Measurements from ENCODE around the gene NOS1AP.

Gene NOS1AP

GRCh38 chr1:162223488-162223887, 154.0 kb downstream of the NOS1AP start:
- no peaks in the 10 kb centered on the region for H3K9me3 Mint-ChIP-seq (ENCODE audit: low read depth)
- H3K4me3 Mint-ChIP-seq = no peak overlapping the region

GRCh38 chr1:162224267-162224666, 154.8 kb downstream of the NOS1AP start:
- H3K27ac Mint-ChIP-seq = no peak overlapping the region
- H3K9me3 Mint-ChIP-seq (ENCODE audit: low read depth) = no peaks in the 10 kb centered on the region
- H3K27me3 Mint-ChIP-seq = peaks cover 8% of the 10 kb centered on the region
- H3K4me3 Mint-ChIP-seq = no peak overlapping the region
- no peaks in the 10 kb centered on the region for H3K4me1 Mint-ChIP-seq (ENCODE audit: low read depth)
- H3K36me3 Mint-ChIP-seq = no peaks in the 10 kb centered on the region

More at GRCh38 chr1:162223488-162223887, 154.0 kb downstream of the NOS1AP start:
- Mint-ChIP-seq H3K27me3 (peaks cover 8% of the 10 kb centered on the region), H3K36me3 (no peaks in the 10 kb centered on the region), H3K27ac (no peak overlapping the region), H3K4me1 (ENCODE audit: low read depth) (no peaks in the 10 kb centered on the region)

GRCh38 chr1:162228586-162228985, 159.1 kb downstream of the NOS1AP start:
- H3K4me1 Mint-ChIP-seq (ENCODE audit: low read depth) = no peaks in the 10 kb centered on the region
- H3K4me3 Mint-ChIP-seq = no peak overlapping the region
- H3K27me3 Mint-ChIP-seq = peaks cover 3% of the 10 kb centered on the region
- no peak overlapping the region for H3K27ac Mint-ChIP-seq
- H3K36me3 Mint-ChIP-seq = no peaks in the 10 kb centered on the region
- no peaks in the 10 kb centered on the region for H3K9me3 Mint-ChIP-seq (ENCODE audit: low read depth)

GRCh38 chr1:162229549-162229948, 160.1 kb downstream of the NOS1AP start:
- no peak overlapping the region for H3K4me3 Mint-ChIP-seq
- H3K36me3 Mint-ChIP-seq = no peaks in the 10 kb centered on the region
- no peaks in the 10 kb centered on the region for H3K4me1 Mint-ChIP-seq (ENCODE audit: low read depth)
- H3K27ac Mint-ChIP-seq = no peak overlapping the region
- H3K27me3 Mint-ChIP-seq = peaks cover 4% of the 10 kb centered on the region
- no peaks in the 10 kb centered on the region for H3K9me3 Mint-ChIP-seq (ENCODE audit: low read depth)

- H3K36me3 Mint-ChIP-seq = no peaks in the 10 kb centered on the region
- no peak overlapping the region for H3K4me3 Mint-ChIP-seq
- H3K9me3 Mint-ChIP-seq (ENCODE audit: low read depth) = no peaks in the 10 kb centered on the region
- peaks cover 4% of the 10 kb centered on the region for H3K27me3 Mint-ChIP-seq
- H3K27ac Mint-ChIP-seq = no peak overlapping the region
- no peaks in the 10 kb centered on the region for H3K4me1 Mint-ChIP-seq (ENCODE audit: low read depth)
Measured at GRCh38 chr1:162230096-162230495, 160.6 kb downstream of the NOS1AP start.

- Mint-ChIP-seq H3K36me3 (no peaks in the 10 kb centered on the region), H3K4me1 (ENCODE audit: low read depth) (no peaks in the 10 kb centered on the region), H3K27me3 (peaks cover 4% of the 10 kb centered on the region), H3K9me3 (ENCODE audit: low read depth) (no peaks in the 10 kb centered on the region), H3K27ac (no peak overlapping the region), H3K4me3 (no peak overlapping the region)
Measured at GRCh38 chr1:162230517-162230916, 161.0 kb downstream of the NOS1AP start.

- Mint-ChIP-seq H3K4me1 (ENCODE audit: low read depth) (no peaks in the 10 kb centered on the region), H3K27me3 (peaks cover 8% of the 10 kb centered on the region), H3K27ac (no peak overlapping the region), H3K36me3 (no peaks in the 10 kb centered on the region), H3K9me3 (ENCODE audit: low read depth) (no peaks in the 10 kb centered on the region), H3K4me3 (no peak overlapping the region)
Measured at GRCh38 chr1:162232034-162232711, 162.7 kb downstream of the NOS1AP start.

GRCh38 chr1:162233066-162233465, 163.6 kb downstream of the NOS1AP start:
- peaks cover 8% of the 10 kb centered on the region for H3K27me3 Mint-ChIP-seq
- no peak overlapping the region for H3K27ac Mint-ChIP-seq
- no peaks in the 10 kb centered on the region for H3K4me1 Mint-ChIP-seq (ENCODE audit: low read depth)
- H3K4me3 Mint-ChIP-seq = no peak overlapping the region
- no peaks in the 10 kb centered on the region for H3K36me3 Mint-ChIP-seq
- no peaks in the 10 kb centered on the region for H3K9me3 Mint-ChIP-seq (ENCODE audit: low read depth)

GRCh38 chr1:162233937-162234336, 164.4 kb downstream of the NOS1AP start:
- Mint-ChIP-seq H3K36me3 (no peaks in the 10 kb centered on the region), H3K9me3 (ENCODE audit: low read depth) (no peaks in the 10 kb centered on the region), H3K4me3 (no peak overlapping the region), H3K4me1 (ENCODE audit: low read depth) (no peaks in the 10 kb centered on the region), H3K27me3 (peaks cover 8% of the 10 kb centered on the region), H3K27ac (no peak overlapping the region)

- Mint-ChIP-seq H3K36me3 (no peaks in the 10 kb centered on the region), H3K4me3 (no peak overlapping the region), H3K27me3 (peaks cover 8% of the 10 kb centered on the region), H3K4me1 (ENCODE audit: low read depth) (no peaks in the 10 kb centered on the region), H3K27ac (no peak overlapping the region), H3K9me3 (ENCODE audit: low read depth) (no peaks in the 10 kb centered on the region)
Measured at GRCh38 chr1:162234571-162234970, 165.1 kb downstream of the NOS1AP start.

GRCh38 chr1:162235241-162235800, 165.8 kb downstream of the NOS1AP start:
- H3K4me3 Mint-ChIP-seq = no peak overlapping the region
- no peaks in the 10 kb centered on the region for H3K36me3 Mint-ChIP-seq
- H3K9me3 Mint-ChIP-seq (ENCODE audit: low read depth) = no peaks in the 10 kb centered on the region
- H3K27ac Mint-ChIP-seq = no peak overlapping the region
- peaks cover 8% of the 10 kb centered on the region for H3K27me3 Mint-ChIP-seq
- no peaks in the 10 kb centered on the region for H3K4me1 Mint-ChIP-seq (ENCODE audit: low read depth)

GRCh38 chr1:162236201-162236600, 166.7 kb downstream of the NOS1AP start:
- Mint-ChIP-seq H3K4me1 (ENCODE audit: low read depth) (no peaks in the 10 kb centered on the region), H3K27ac (no peak overlapping the region), H3K27me3 (peaks cover 10% of the 10 kb centered on the region), H3K36me3 (no peaks in the 10 kb centered on the region), H3K4me3 (no peak overlapping the region), H3K9me3 (ENCODE audit: low read depth) (no peaks in the 10 kb centered on the region)

GRCh38 chr1:162236618-162237017, 167.1 kb downstream of the NOS1AP start:
- Mint-ChIP-seq H3K36me3 (no peaks in the 10 kb centered on the region), H3K4me3 (no peak overlapping the region), H3K27ac (no peak overlapping the region), H3K9me3 (ENCODE audit: low read depth) (no peaks in the 10 kb centered on the region), H3K4me1 (ENCODE audit: low read depth) (no peaks in the 10 kb centered on the region), H3K27me3 (peaks cover 10% of the 10 kb centered on the region)

- Mint-ChIP-seq H3K4me1 (ENCODE audit: low read depth) (no peaks in the 10 kb centered on the region), H3K27me3 (peaks cover 17% of the 10 kb centered on the region), H3K4me3 (no peak overlapping the region), H3K36me3 (no peaks in the 10 kb centered on the region), H3K9me3 (ENCODE audit: low read depth) (no peaks in the 10 kb centered on the region), H3K27ac (no peak overlapping the region)
Measured at GRCh38 chr1:162240577-162240976, 171.1 kb downstream of the NOS1AP start.

GRCh38 chr1:162242804-162243203, 173.3 kb downstream of the NOS1AP start:
- Mint-ChIP-seq H3K36me3 (no peaks in the 10 kb centered on the region), H3K27ac (no peak overlapping the region), H3K27me3 (peaks cover 12% of the 10 kb centered on the region), H3K4me3 (no peak overlapping the region), H3K9me3 (ENCODE audit: low read depth) (no peaks in the 10 kb centered on the region), H3K4me1 (ENCODE audit: low read depth) (no peaks in the 10 kb centered on the region)
